SK-N-SH (cell line): ENCODE data around the gene LCOR. TPM values are rescaled to one million over a fixed set of nuclear protein-coding genes. Genes with fewer than 3 reads are reported as not detected.

Experiments
- CTCF ChIA-PET: fragments of 300-600, 350-600 bp; formaldehyde crosslinking; extraction: SDS; loops from one replicate; lab custom pipeline; 2021; lab: Yijun Ruan, JAX
- POLR2A ChIA-PET: fragments of 350-600 bp; sonication (Branson Sonifier 250); formaldehyde crosslinking; extraction: SDS; loops from one replicate; lab custom pipeline; 2020; ENCODE audit warnings: antibody characterized with exemption, inconsistent platforms; lab: Yijun Ruan, JAX
- DNase-seq: peaks from one replicate; pipeline ENCODE4 v3.0.0; 2012
- H2AFZ ChIP-seq: fragments of 200-600 bp; sonication (generic); 2 replicates; pipeline ENCODE4 v1.8.1; 2016; ENCODE audit warnings: antibody characterized with exemption, mild to moderate bottlenecking, low read depth
- H3F3A ChIP-seq: fragments of 200-600 bp; sonication (generic); replicated peaks from 2 replicates; pipeline ENCODE3; 2016; ENCODE audit warnings: antibody characterized with exemption, mild to moderate bottlenecking; ENCODE audit not compliant: insufficient read depth
- H3K27ac ChIP-seq, 2 experiments: fragments of 200-500 bp in 1 of 2; fragments of 200-600 bp in 1 of 2; sonication (Bioruptor generic) in 1 of 2; sonication (generic), shearing (Covaris generic) in 1 of 2; 2 replicates each; pipeline versions ENCODE4 v1.5.1 to v1.6.1; 2014 to 2016; ENCODE audit warnings: low read depth in 2 of 2, inconsistent platforms in 1 of 2, low read length in 1 of 2, mild to moderate bottlenecking in 1 of 2, mixed read lengths in 1 of 2
- H3K27me3 ChIP-seq: fragments of 200-600 bp; sonication (generic), shearing (Covaris generic); 2 replicates; pipeline ENCODE4 v1.6.1; 2016; ENCODE audit warnings: mixed run types; ENCODE audit not compliant: insufficient read depth
- H3K36me3 ChIP-seq, 2 experiments: fragments of 200-500 bp in 1 of 2; fragments of 200-600 bp in 1 of 2; sonication (Bioruptor generic) in 1 of 2; sonication (generic) in 1 of 2; replicated peaks in 1 of 2; 2 replicates each; pipeline versions ENCODE3 to v1.5.1; 2014 to 2016; ENCODE audit warnings: low read length in 1 of 2, mild to moderate bottlenecking in 1 of 2; ENCODE audit not compliant: insufficient read depth in 2 of 2, control insufficient read depth in 1 of 2
- H3K4me1 ChIP-seq, 2 experiments: fragments of 200-500 bp in 1 of 2; fragments of 200-600 bp in 1 of 2; sonication (Bioruptor generic) in 1 of 2; sonication (generic), shearing (Covaris generic) in 1 of 2; 2 replicates each; pipeline versions ENCODE4 v1.5.1 to v1.6.1; 2014 to 2016; ENCODE audit warnings: low read depth in 1 of 2, low read length in 1 of 2, mixed run types in 1 of 2; ENCODE audit not compliant: insufficient read depth in 2 of 2, control insufficient read depth in 1 of 2
- H3K4me2 ChIP-seq: fragments of 200-600 bp; sonication (generic), shearing (Covaris generic); 2 replicates; pipeline ENCODE4 v1.6.1; 2017; ENCODE audit warnings: mixed run types
- H3K4me3 ChIP-seq, 2 experiments: fragments of 200-500 bp in 1 of 2; fragments of 200-600 bp in 1 of 2; sonication (Bioruptor generic) in 1 of 2; sonication (generic), shearing (Covaris generic) in 1 of 2; 2 replicates each; pipeline versions ENCODE4 v1.5.1 to v1.8.1; 2014 to 2016; ENCODE audit warnings: low read depth in 2 of 2, inconsistent platforms in 1 of 2, low read length in 1 of 2, mild to moderate bottlenecking in 1 of 2, mixed read lengths in 1 of 2, moderate library complexity in 1 of 2
- H3K79me2 ChIP-seq: fragments of 200-600 bp; sonication (generic); 2 replicates; pipeline ENCODE4 v1.8.1; 2017; ENCODE audit warnings: mild to moderate bottlenecking; ENCODE audit not compliant: insufficient read depth
- H3K9ac ChIP-seq: fragments of 200-600 bp; sonication (generic); 2 replicates; pipeline ENCODE4 v1.6.1; 2017; ENCODE audit warnings: mixed run types
- H3K9me2 ChIP-seq: fragments of 200-600 bp; sonication (generic); 2 replicates; pipeline ENCODE4 v1.6.1; 2017; ENCODE audit warnings: mixed run types
- H3K9me3 ChIP-seq: fragments of 200-600 bp; sonication (generic); 2 replicates; pipeline ENCODE4 v1.6.1; 2017; ENCODE audit warnings: mixed run types, mild to moderate bottlenecking, moderate library complexity
- H4K20me1 ChIP-seq: fragments of 200-600 bp; sonication (generic); 2 replicates; pipeline ENCODE4 v1.6.1; 2017; ENCODE audit warnings: mild to moderate bottlenecking, mixed run types; ENCODE audit not compliant: insufficient read depth
- FOXJ3 ChIP-seq: sonication (generic); formaldehyde crosslinking; IDR thresholded peaks from 2 replicates; pipeline ENCODE4 v1.5.1; 2020; ENCODE audit warnings: mild to moderate bottlenecking, missing genetic modification reagents
- GABPA ChIP-seq: IDR thresholded peaks from 2 replicates; pipeline ENCODE4 v1.4.0; 2012; ENCODE audit warnings: low read depth, mild to moderate bottlenecking
- JUND ChIP-seq: IDR thresholded peaks from 2 replicates; pipeline ENCODE4 v1.4.0; 2012
- MAX ChIP-seq: IDR thresholded peaks from 2 replicates; pipeline ENCODE4 v1.4.0; 2012; ENCODE audit warnings: low read depth
- MEF2A ChIP-seq: IDR thresholded peaks from 2 replicates; pipeline ENCODE4 v1.4.0; 2012; ENCODE audit warnings: low read depth, borderline replicate concordance
- POLR2AphosphoS5 ChIP-seq: IDR thresholded peaks from 2 replicates; pipeline ENCODE4 v1.6.1; 2012; ENCODE audit warnings: low read depth, low read length
- RFX5 ChIP-seq: IDR thresholded peaks from 2 replicates; pipeline ENCODE4 v1.6.1; 2012; ENCODE audit warnings: mild to moderate bottlenecking, improper control_type of control experiment, low read length
- ZBTB33 ChIP-seq: IDR thresholded peaks from 2 replicates; pipeline ENCODE4 v1.4.0; 2012; ENCODE audit warnings: low read depth, borderline replicate concordance
- WGBS: methylation state at CpG from one replicate; pipeline ENCODE4 v1.1.6; 2017; ENCODE audit warnings: low lambda C conversion rate; 5-methylcytosine and 5-hydroxymethylcytosine counted together
- polyA plus RNA-seq, 3 experiments: library from polyadenylated mRNA; depleted of rRNA; stranded (reverse); fragments of >200 nt; gene quantifications; 2 replicates each; pipeline ENCODE4 v1.2.3, GENCODE V29; 2012

The LCOR gene
- polyA plus RNA-seq, 1 of the 3 experiments (the other 2 are of a cell fraction) = 1.9 TPM

- H3K9me3 ChIP-seq = no peaks in the 10 kb centered on the region
- POLR2A ChIA-PET = no interaction called here
- no peak overlapping the region for H3K27ac ChIP-seq
- peaks cover 0 to 5% of the 10 kb centered on the region in 2 experiments; a peak in 1 of 4 replicates for H3K4me1 ChIP-seq
- H3K9ac ChIP-seq = no peak overlapping the region
- no peaks in the 10 kb centered on the region for H3K9me2 ChIP-seq
- peaks cover 0 to 40% of the 10 kb centered on the region in 2 experiments for H3K36me3 ChIP-seq
- H3F3A ChIP-seq = peaks cover 19% of the 10 kb centered on the region
- DNase-seq = no peak
- no peak overlapping the region for H3K4me2 ChIP-seq
- no peak overlapping the region for H2AFZ ChIP-seq
- WGBS = 97% methylated on average over 5 of the region's 5 CpGs
- TF ChIP-seq ZBTB33 (no peak), MAX (no peak), JUND (no peak)
- peaks cover 2% of the 10 kb centered on the region; the same call in 1 of the 2 replicates for H4K20me1 ChIP-seq
- peaks cover 48% of the 10 kb centered on the region for H3K79me2 ChIP-seq
- H3K27me3 ChIP-seq = no peaks in the 10 kb centered on the region
- CTCF ChIA-PET = interaction anchor here (1.8 to 2.0 kb wide), 2 partner anchors 11 to 106 kb away, joined by 4 to 5 read pairs; no protein-coding TSS in a partner anchor
- H3K4me3 ChIP-seq = no peak overlapping the region
Measured at GRCh38 chr10:96919785-96920430, 87.8 kb downstream of the LCOR start.

GRCh38 chr10:96921655-96922054 lies 89.6 kb downstream of the LCOR start:
- no peaks in the 10 kb centered on the region for H3K9me3 ChIP-seq
- peaks cover 2% of the 10 kb centered on the region; the same call in 1 of the 2 replicates for H4K20me1 ChIP-seq
- 96% methylated on average over 4 of the region's 4 CpGs for WGBS
- peaks cover 0 to 5% of the 10 kb centered on the region in 2 experiments; a peak in 1 of 4 replicates for H3K4me1 ChIP-seq
- peaks cover 55% of the 10 kb centered on the region for H3K79me2 ChIP-seq
- no peaks in the 10 kb centered on the region for H3K9me2 ChIP-seq
- H3K9ac ChIP-seq = no peak overlapping the region
- H3K36me3 ChIP-seq = peaks cover 2 to 51% of the 10 kb centered on the region in 2 experiments
- H2AFZ ChIP-seq = no peak overlapping the region
- H3K4me2 ChIP-seq = no peak overlapping the region
- CTCF ChIA-PET = interaction anchor here (1.3 kb wide), 1 partner anchor 11 kb away, joined by 4 read pairs; no protein-coding TSS in a partner anchor
- TF ChIP-seq FOXJ3 (no peak), POLR2AphosphoS5 (no peak), MEF2A (no peak), GABPA (no peak), RFX5 (no peak)
- no peak overlapping the region for H3K4me3 ChIP-seq
- H3K27me3 ChIP-seq = no peaks in the 10 kb centered on the region
- H3F3A ChIP-seq = peaks cover 19% of the 10 kb centered on the region
- no peak overlapping the region for H3K27ac ChIP-seq
- POLR2A ChIA-PET = no interaction called here
- no peak for DNase-seq
